ENCODE measurements around the gene PGAM5. TPM values are rescaled to one million over a fixed set of nuclear protein-coding genes. Genes with fewer than 3 reads are reported as not detected.

PGAM5 gene
- total and polyA plus RNA-seq, 2 experiments from 2014 or later, result 10.2 to 28.7 TPM

DNA sequence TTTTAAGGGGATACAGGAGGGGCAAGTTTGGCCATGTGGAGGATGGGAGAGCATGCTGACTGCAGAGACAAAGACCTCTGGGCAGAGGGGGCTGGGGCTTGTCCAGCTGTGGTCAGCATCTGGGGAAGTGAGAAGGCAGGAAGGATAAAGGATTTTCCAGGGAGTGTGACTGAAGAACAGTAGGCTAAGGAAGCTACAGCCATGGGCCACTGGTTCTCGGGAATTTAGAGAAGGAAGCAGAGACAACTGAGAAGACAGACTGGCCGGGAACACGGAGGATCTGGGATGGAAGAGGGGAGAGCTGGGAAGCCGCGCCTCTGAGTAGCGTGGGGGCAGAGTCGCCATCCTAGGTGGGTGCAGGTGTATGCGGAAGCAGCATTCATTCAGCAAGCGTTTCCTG is 7.0 kb upstream of the PGAM5 start:
- no peaks in the 10 kb centered on the region for H3K9me2 ChIP-seq (ENCODE audit: insufficient read depth)
- H2AFZ ChIP-seq, result no peak overlapping the region
- H3K27ac ChIP-seq, result no peak overlapping the region
- H3K9me3 ChIP-seq (ENCODE audit: low read depth), result no peaks in the 10 kb centered on the region
- TF ChIP-seq EZH2phosphoT487 (IDR thresholded peaks at IDR 0.05; ENCODE audit: insufficient read depth, low read depth), result no peak
- TF ChIP-seq EZH2 (IDR thresholded peaks at IDR 0.05; ENCODE audit: insufficient read depth, poor library complexity, severe bottlenecking), result no peak
- H3K36me3 ChIP-seq (ENCODE audit: low read depth), result no peaks in the 10 kb centered on the region
- no peak overlapping the region for H3K4me3 ChIP-seq
- 87 to 90% methylated on average over 9 of the region's 9 CpGs for WGBS, 2 experiments (ENCODE audit: low coverage in 1 of 2, low lambda C conversion rate in 2 of 2, missing lambda C conversion rate in 2 of 2)
- H3K79me2 ChIP-seq (ENCODE audit: insufficient read depth), result no peaks in the 10 kb centered on the region
- no peak overlapping the region for H3K4me2 ChIP-seq (ENCODE audit: unreplicated experiment)
- H3K27me3 ChIP-seq (replicated peaks; ENCODE audit: insufficient read depth), result no peaks in the 10 kb centered on the region
- H4K20me1 ChIP-seq (ENCODE audit: insufficient read depth), result no peaks in the 10 kb centered on the region
- in situ Hi-C loops (cut with MboI), result no loop called here
- no peaks in the 10 kb centered on the region for H3K4me1 ChIP-seq (ENCODE audit: insufficient read depth)
- DNase-seq, result no peak
- no peak overlapping the region for H3K9ac ChIP-seq
- peaks cover 4% of the 10 kb centered on the region; the same call in 1 of the 2 replicates for H3F3A ChIP-seq (ENCODE audit: insufficient read depth)

DNA sequence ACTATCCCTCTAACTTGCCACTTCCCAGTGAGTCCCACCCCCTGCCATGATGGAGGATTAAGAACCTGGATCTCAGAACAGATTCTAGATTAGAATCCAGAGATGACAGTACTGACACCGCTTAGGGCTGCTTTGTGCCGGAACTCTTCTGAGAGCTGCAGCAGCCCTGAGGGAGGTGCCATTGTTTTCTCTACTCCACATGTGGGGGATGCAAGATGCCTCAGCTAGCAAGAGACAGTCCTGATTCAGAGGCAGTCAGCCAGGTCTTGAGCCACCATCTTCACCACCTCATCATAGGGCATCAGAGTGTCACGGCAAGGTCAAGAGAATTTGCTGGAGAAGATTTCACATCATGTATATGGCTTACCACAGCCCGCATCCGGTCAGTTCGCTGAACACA is 3.4 kb upstream of the PGAM5 start:
- H3K4me1 ChIP-seq (ENCODE audit: insufficient read depth), result peaks cover 4% of the 10 kb centered on the region; the same call in 1 of the 2 replicates
- no peaks in the 10 kb centered on the region for H3K27me3 ChIP-seq (replicated peaks; ENCODE audit: insufficient read depth)
- no peaks in the 10 kb centered on the region for H4K20me1 ChIP-seq (ENCODE audit: insufficient read depth)
- in situ Hi-C loops (cut with MboI), result no loop called here
- H2AFZ ChIP-seq, result no peak overlapping the region
- H3K4me3 ChIP-seq, result no peak overlapping the region
- peaks cover 13% of the 10 kb centered on the region for H3K79me2 ChIP-seq (ENCODE audit: insufficient read depth)
- H3K27ac ChIP-seq, result no peak overlapping the region
- no peaks in the 10 kb centered on the region for H3K9me2 ChIP-seq (ENCODE audit: insufficient read depth)
- no peaks in the 10 kb centered on the region for H3K36me3 ChIP-seq (ENCODE audit: low read depth)
- H3K9ac ChIP-seq, result no peak overlapping the region
- TF ChIP-seq EZH2 (IDR thresholded peaks at IDR 0.05; ENCODE audit: insufficient read depth, poor library complexity, severe bottlenecking) (no peak), EZH2phosphoT487 (IDR thresholded peaks at IDR 0.05; ENCODE audit: insufficient read depth, low read depth) (no peak)
- 91 to 94% methylated on average over 6 of the region's 6 CpGs for WGBS, 2 experiments (ENCODE audit: low coverage in 1 of 2, low lambda C conversion rate in 2 of 2, missing lambda C conversion rate in 2 of 2)
- H3F3A ChIP-seq (ENCODE audit: insufficient read depth), result no peaks in the 10 kb centered on the region
- no peak for DNase-seq
- H3K4me2 ChIP-seq (ENCODE audit: unreplicated experiment), result no peak overlapping the region
- no peaks in the 10 kb centered on the region for H3K9me3 ChIP-seq (ENCODE audit: low read depth)

DNA sequence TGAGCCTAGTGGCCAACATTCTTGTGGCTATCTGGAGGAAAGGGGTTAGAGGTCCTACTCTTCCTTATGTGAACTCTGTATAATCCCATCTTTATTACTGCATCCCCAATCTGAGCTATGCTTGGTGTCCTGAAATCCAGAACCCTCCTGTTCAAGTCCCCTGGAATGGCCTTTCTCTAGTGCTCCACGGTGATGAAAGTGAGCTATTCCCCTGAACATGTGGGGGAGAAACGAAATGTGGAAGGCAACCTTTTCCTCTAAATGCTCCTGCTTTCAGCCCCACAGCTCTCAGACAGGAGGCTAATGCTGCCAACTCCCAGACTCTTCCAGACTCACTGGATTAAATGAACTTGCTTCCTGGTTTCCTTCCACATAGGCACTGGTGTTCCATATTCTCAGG is 2.5 kb upstream of the PGAM5 start:
- TF ChIP-seq EZH2 (IDR thresholded peaks at IDR 0.05; ENCODE audit: insufficient read depth, poor library complexity, severe bottlenecking) (no peak), EZH2phosphoT487 (IDR thresholded peaks at IDR 0.05; ENCODE audit: insufficient read depth, low read depth) (no peak)
- no peaks in the 10 kb centered on the region for H4K20me1 ChIP-seq (ENCODE audit: insufficient read depth)
- peaks cover 22% of the 10 kb centered on the region for H3K79me2 ChIP-seq (ENCODE audit: insufficient read depth)
- no peak overlapping the region for H2AFZ ChIP-seq
- no peaks in the 10 kb centered on the region for H3K27me3 ChIP-seq (replicated peaks; ENCODE audit: insufficient read depth)
- in situ Hi-C loops (cut with MboI), result no loop called here
- H3K9ac ChIP-seq, result no peak overlapping the region
- no peak for DNase-seq
- H3K4me3 ChIP-seq, result no peak overlapping the region
- no peaks in the 10 kb centered on the region for H3K9me3 ChIP-seq (ENCODE audit: low read depth)
- H3K36me3 ChIP-seq (ENCODE audit: low read depth), result no peaks in the 10 kb centered on the region
- WGBS, 2 experiments (ENCODE audit: low coverage in 1 of 2, low lambda C conversion rate in 2 of 2, missing lambda C conversion rate in 2 of 2), result 58 to 59% methylated on average over 2 of the region's 2 CpGs
- no peak overlapping the region for H3K27ac ChIP-seq
- peaks cover 4% of the 10 kb centered on the region; the same call in 1 of the 2 replicates for H3K4me1 ChIP-seq (ENCODE audit: insufficient read depth)
- no peaks in the 10 kb centered on the region for H3K9me2 ChIP-seq (ENCODE audit: insufficient read depth)
- H3K4me2 ChIP-seq (ENCODE audit: unreplicated experiment), result no peak overlapping the region
- H3F3A ChIP-seq (ENCODE audit: insufficient read depth), result no peaks in the 10 kb centered on the region

DNA sequence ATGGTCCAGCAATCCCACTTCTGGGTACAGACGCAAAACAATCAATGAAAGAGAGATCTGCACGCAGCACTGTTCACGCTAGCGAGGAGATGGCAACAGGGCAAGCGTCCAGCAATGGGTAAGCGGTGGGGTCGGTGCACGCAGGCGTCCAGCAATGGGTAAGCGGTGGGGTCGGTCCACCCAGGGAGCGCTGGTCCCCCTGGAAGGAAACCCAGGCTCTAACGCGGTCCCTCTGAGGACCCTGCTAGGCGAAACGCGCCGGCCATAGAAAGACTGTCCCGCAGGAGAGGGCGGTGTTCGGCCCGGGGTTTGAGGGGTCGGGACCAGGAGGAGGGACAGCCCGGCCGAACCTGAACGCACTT is 618 bp upstream of the PGAM5 start:
- peak overlapping the region; percentile 74 for H3K9ac ChIP-seq
- 1 to 3% methylated on average over 25 to 26 of the region's 26 CpGs for WGBS, 2 experiments (ENCODE audit: low coverage in 1 of 2, low lambda C conversion rate in 2 of 2, missing lambda C conversion rate in 2 of 2)
- peak overlapping the region; percentile 88 for H3K4me2 ChIP-seq (ENCODE audit: unreplicated experiment)
- peak overlapping the region; percentile 92 for H2AFZ ChIP-seq
- H3K79me2 ChIP-seq (ENCODE audit: insufficient read depth), result peaks cover 40% of the 10 kb centered on the region
- H4K20me1 ChIP-seq (ENCODE audit: insufficient read depth), result no peaks in the 10 kb centered on the region
- DNase-seq, result peak; percentile 47
- in situ Hi-C loops (cut with MboI), result no loop called here
- no peaks in the 10 kb centered on the region for H3K9me3 ChIP-seq (ENCODE audit: low read depth)
- no peaks in the 10 kb centered on the region for H3K27me3 ChIP-seq (replicated peaks; ENCODE audit: insufficient read depth)
- H3K4me1 ChIP-seq (ENCODE audit: insufficient read depth), result peaks cover 4% of the 10 kb centered on the region; the same call in 1 of the 2 replicates
- no peak for TF ChIP-seq EZH2 (IDR thresholded peaks at IDR 0.05; ENCODE audit: insufficient read depth, poor library complexity, severe bottlenecking)
- TF ChIP-seq EZH2phosphoT487 (IDR thresholded peaks at IDR 0.05; ENCODE audit: insufficient read depth, low read depth), result no peak
- no peaks in the 10 kb centered on the region for H3K36me3 ChIP-seq (ENCODE audit: low read depth)
- peak overlapping the region; percentile 91 for H3K4me3 ChIP-seq
- H3K9me2 ChIP-seq (ENCODE audit: insufficient read depth), result no peaks in the 10 kb centered on the region
- no peaks in the 10 kb centered on the region for H3F3A ChIP-seq (ENCODE audit: insufficient read depth)
- no peak overlapping the region for H3K27ac ChIP-seq
